ENCODE data around the gene PNMA6F. TPM values are rescaled to one million over a fixed set of nuclear protein-coding genes. Genes with fewer than 3 reads are reported as not detected.

PNMA6F gene
- total and polyA plus RNA-seq, 2 donors from 2014 or later, result not detected

DNA sequence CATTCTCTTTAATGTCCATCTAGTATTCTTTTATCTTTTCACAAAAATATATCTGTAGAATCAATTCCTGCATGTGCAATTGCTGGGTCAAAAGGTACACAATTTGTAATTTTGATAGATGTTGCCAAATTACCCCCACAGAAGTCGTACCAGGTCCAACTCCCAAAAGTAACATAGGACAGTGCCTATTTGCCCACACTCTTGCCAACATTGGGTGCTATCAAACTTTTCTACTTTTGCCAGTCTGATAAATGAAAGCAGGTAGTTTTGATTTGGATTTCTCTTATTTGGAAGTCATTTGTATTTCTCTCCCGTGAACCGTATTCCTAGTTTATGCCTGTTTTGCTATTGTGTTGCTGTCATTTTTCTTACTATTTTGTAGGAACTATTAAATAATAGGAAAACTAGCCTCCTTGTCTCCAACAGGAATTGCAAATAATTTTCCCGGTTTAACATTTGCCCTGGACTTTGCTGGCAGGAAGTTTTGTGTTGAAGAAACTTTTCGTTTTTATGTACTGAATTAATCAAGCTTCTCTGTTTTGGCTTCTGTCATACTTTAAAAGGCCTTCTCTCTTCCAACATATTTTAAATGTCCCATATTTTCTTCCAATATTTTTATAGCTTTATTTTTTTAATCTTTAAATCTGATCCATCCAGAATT lies 45.4 kb upstream of the PNMA6F start:
- FAIRE-seq, result no peak
- H3K27me3 ChIP-seq (ENCODE audit: control insufficient read depth, insufficient read depth, low read length), result no peaks in the 10 kb centered on the region
- TF ChIP-seq, protein P1, sequence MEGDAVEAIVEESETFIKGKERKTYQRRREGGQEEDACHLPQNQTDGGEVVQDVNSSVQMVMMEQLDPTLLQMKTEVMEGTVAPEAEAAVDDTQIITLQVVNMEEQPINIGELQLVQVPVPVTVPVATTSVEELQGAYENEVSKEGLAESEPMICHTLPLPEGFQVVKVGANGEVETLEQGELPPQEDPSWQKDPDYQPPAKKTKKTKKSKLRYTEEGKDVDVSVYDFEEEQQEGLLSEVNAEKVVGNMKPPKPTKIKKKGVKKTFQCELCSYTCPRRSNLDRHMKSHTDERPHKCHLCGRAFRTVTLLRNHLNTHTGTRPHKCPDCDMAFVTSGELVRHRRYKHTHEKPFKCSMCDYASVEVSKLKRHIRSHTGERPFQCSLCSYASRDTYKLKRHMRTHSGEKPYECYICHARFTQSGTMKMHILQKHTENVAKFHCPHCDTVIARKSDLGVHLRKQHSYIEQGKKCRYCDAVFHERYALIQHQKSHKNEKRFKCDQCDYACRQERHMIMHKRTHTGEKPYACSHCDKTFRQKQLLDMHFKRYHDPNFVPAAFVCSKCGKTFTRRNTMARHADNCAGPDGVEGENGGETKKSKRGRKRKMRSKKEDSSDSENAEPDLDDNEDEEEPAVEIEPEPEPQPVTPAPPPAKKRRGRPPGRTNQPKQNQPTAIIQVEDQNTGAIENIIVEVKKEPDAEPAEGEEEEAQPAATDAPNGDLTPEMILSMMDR (IDR thresholded peaks at IDR 0.05; ENCODE audit: borderline replicate concordance, extremely low read depth, insufficient read depth), result no peak
- no peak for DNase-seq
- H3K9me3 ChIP-seq (ENCODE audit: control insufficient read depth in 2 of 3, insufficient read depth in 1 of 3, low read length in 3 of 3), result no peaks in the 10 kb centered on the region
- no peak overlapping the region for H3K9ac ChIP-seq (ENCODE audit: low read length in 3 of 3)
- no peaks in the 10 kb centered on the region for H3K4me1 ChIP-seq (ENCODE audit: control insufficient read depth in 2 of 3, insufficient read depth in 2 of 3, low read depth in 1 of 3, low read length in 3 of 3)
- H3K27ac ChIP-seq (ENCODE audit: low read depth in 2 of 2, low read length in 2 of 2), result no peak overlapping the region
- no peaks in the 10 kb centered on the region for H3K36me3 ChIP-seq (ENCODE audit: control insufficient read depth in 2 of 3, insufficient read depth in 3 of 3, low read length in 3 of 3)
- intact Hi-C loops (cut with DNase I), result no loop called here
- H3K4me3 ChIP-seq (ENCODE audit: low read length in 3 of 3), result no peak overlapping the region

DNA sequence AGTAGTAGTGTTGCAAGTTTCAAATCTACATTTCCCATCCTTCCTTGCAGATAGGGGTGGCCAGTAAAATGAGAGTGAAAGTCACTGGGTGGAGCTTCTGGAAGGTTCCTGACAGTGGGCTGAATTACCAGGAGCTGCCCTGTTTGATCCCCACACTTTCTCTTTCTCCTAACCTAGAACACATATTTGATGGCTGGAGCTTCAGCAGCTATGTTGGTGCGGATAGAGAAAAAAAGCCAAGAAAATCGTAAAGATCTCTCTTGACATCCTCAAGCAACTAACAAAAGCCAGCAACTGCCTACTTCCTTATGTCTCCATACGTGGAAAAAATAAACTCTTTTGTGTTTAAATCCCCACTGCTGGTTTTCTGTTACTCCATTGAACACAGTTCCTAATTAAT lies 44.6 kb upstream of the PNMA6F start:
- H3K27ac ChIP-seq (ENCODE audit: low read depth in 2 of 2, low read length in 2 of 2), result no peak overlapping the region
- no peak overlapping the region for H3K4me3 ChIP-seq (ENCODE audit: low read length in 3 of 3)
- H3K9me3 ChIP-seq (ENCODE audit: control insufficient read depth in 2 of 3, insufficient read depth in 1 of 3, low read length in 3 of 3), result no peaks in the 10 kb centered on the region
- intact Hi-C loops (cut with DNase I), result no loop called here
- H3K36me3 ChIP-seq (ENCODE audit: control insufficient read depth in 2 of 3, insufficient read depth in 3 of 3, low read length in 3 of 3), result no peaks in the 10 kb centered on the region
- H3K4me1 ChIP-seq (ENCODE audit: control insufficient read depth in 2 of 3, insufficient read depth in 2 of 3, low read depth in 1 of 3, low read length in 3 of 3), result no peaks in the 10 kb centered on the region
- no peak overlapping the region for H3K9ac ChIP-seq (ENCODE audit: low read length in 3 of 3)
- no peaks in the 10 kb centered on the region for H3K27me3 ChIP-seq (ENCODE audit: control insufficient read depth, insufficient read depth, low read length)
- TF ChIP-seq, protein P1 (IDR thresholded peaks at IDR 0.05; ENCODE audit: borderline replicate concordance, extremely low read depth, insufficient read depth), result no peak
- no peak for DNase-seq
- FAIRE-seq, result no peak

DNA sequence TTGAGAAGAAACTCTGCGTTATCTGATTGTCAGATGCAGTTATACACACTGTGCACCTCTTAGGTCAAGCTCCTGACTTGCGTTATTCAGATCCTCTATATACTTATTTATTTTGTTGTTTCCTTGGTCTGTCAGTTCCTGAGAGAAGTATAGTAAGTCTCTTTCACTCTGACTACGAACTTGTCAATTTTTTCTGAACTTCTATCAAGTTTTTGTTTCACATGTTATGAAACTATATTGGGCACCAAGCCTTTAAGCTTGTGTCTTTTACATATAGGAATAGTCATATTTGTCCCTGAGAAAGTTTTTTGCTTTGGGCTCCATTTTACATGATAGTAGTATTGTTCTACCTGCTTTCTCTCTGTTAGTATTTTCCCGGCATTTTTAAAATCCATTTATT lies 44.1 kb upstream of the PNMA6F start:
- H3K9ac ChIP-seq (ENCODE audit: low read length in 3 of 3), result no peak overlapping the region
- intact Hi-C loops (cut with DNase I), result no loop called here
- no peaks in the 10 kb centered on the region for H3K27me3 ChIP-seq (ENCODE audit: control insufficient read depth, insufficient read depth, low read length)
- no peak overlapping the region for H3K4me3 ChIP-seq (ENCODE audit: low read length in 3 of 3)
- FAIRE-seq (no peak), DNase-seq (no peak)
- H3K4me1 ChIP-seq (ENCODE audit: control insufficient read depth in 2 of 3, insufficient read depth in 2 of 3, low read depth in 1 of 3, low read length in 3 of 3), result no peaks in the 10 kb centered on the region
- no peak overlapping the region for H3K27ac ChIP-seq (ENCODE audit: low read depth in 2 of 2, low read length in 2 of 2)
- no peaks in the 10 kb centered on the region for H3K9me3 ChIP-seq (ENCODE audit: control insufficient read depth in 2 of 3, insufficient read depth in 1 of 3, low read length in 3 of 3)
- TF ChIP-seq, protein P1 (IDR thresholded peaks at IDR 0.05; ENCODE audit: borderline replicate concordance, extremely low read depth, insufficient read depth), result no peak
- H3K36me3 ChIP-seq (ENCODE audit: control insufficient read depth in 2 of 3, insufficient read depth in 3 of 3, low read length in 3 of 3), result no peaks in the 10 kb centered on the region

All from kidney (tissue), 14 donors.